ENCODE measurements around the gene NCKAP5. TPM values are rescaled to one million over a fixed set of nuclear protein-coding genes. Genes with fewer than 3 reads are reported as not detected.

The NCKAP5 gene
- total RNA-seq, 3 donors from 2014 or later (not counting 1 experiment from before 2014, with no cell fraction given) = 0.12 to 0.20 TPM; not detected in 1

- DNase-seq = no peak
- Histone ChIP-seq H3K27ac (ENCODE audit: low read length) (no peak overlapping the region), H3K27me3 (ENCODE audit: control insufficient read depth, insufficient read depth, low read length) (no peaks in the 10 kb centered on the region), H3K4me3 (ENCODE audit: low read length) (no peak overlapping the region), H3K9me3 (ENCODE audit: control insufficient read depth, insufficient read depth, low read length) (no peaks in the 10 kb centered on the region), H3K36me3 (ENCODE audit: control insufficient read depth, insufficient read depth, low read length) (no peaks in the 10 kb centered on the region), H3K4me1 (ENCODE audit: control insufficient read depth, insufficient read depth, low read length) (no peaks in the 10 kb centered on the region)
- Mint-ChIP-seq H3K27ac (no peak overlapping the region), H3K9me3 (peaks cover 5 to 11% of the 10 kb centered on the region in 2 donors), H3K4me3 (no peak overlapping the region), H3K27me3 (ENCODE audit: low read depth in 2 of 2) (no peaks in the 10 kb centered on the region), H3K4me1 (no peaks in the 10 kb centered on the region), H3K36me3 (no peaks in the 10 kb centered on the region)
- no peak for TF ChIP-seq CTCF (IDR thresholded peaks at IDR 0.05)
- intact Hi-C loops (cut with micrococcal nuclease) = no loop called here
- WGBS (ENCODE audit: insufficient coverage) = 88% methylated on average over 1 of the region's 1 CpG
- ATAC-seq = no peak
These were observed 141.5 kb downstream of the NCKAP5 start for GRCh38 chr2:133426791-133427190.

- Histone ChIP-seq H3K27ac (ENCODE audit: low read length) (no peak overlapping the region), H3K9me3 (ENCODE audit: control insufficient read depth, insufficient read depth, low read length) (no peaks in the 10 kb centered on the region), H3K4me3 (ENCODE audit: low read length) (no peak overlapping the region), H3K27me3 (ENCODE audit: control insufficient read depth, insufficient read depth, low read length) (no peaks in the 10 kb centered on the region), H3K4me1 (ENCODE audit: control insufficient read depth, insufficient read depth, low read length) (no peaks in the 10 kb centered on the region), H3K36me3 (ENCODE audit: control insufficient read depth, insufficient read depth, low read length) (no peaks in the 10 kb centered on the region)
- Mint-ChIP-seq H3K27me3 (ENCODE audit: low read depth in 2 of 2) (no peaks in the 10 kb centered on the region), H3K27ac (no peak overlapping the region), H3K36me3 (no peaks in the 10 kb centered on the region), H3K4me3 (no peak overlapping the region), H3K4me1 (no peaks in the 10 kb centered on the region), H3K9me3 (peaks cover 5 to 13% of the 10 kb centered on the region in 2 donors)
- TF ChIP-seq CTCF (IDR thresholded peaks at IDR 0.05) = no peak
- ATAC-seq (no peak), DNase-seq (no peak)
- intact Hi-C loops (cut with micrococcal nuclease) = no loop called here
- 72% methylated on average over 2 of the region's 2 CpGs for WGBS (ENCODE audit: insufficient coverage)
These were observed 142.7 kb downstream of the NCKAP5 start for GRCh38 chr2:133425612-133426011.

- no peak overlapping the region for H3K27ac Mint-ChIP-seq
- Histone ChIP-seq H3K4me3 (ENCODE audit: low read length) (no peak overlapping the region), H3K27ac (ENCODE audit: low read length) (no peak overlapping the region), H3K9me3 (ENCODE audit: control insufficient read depth, insufficient read depth, low read length) (no peaks in the 10 kb centered on the region), H3K27me3 (ENCODE audit: control insufficient read depth, insufficient read depth, low read length) (no peaks in the 10 kb centered on the region), H3K36me3 (ENCODE audit: control insufficient read depth, insufficient read depth, low read length) (no peaks in the 10 kb centered on the region), H3K4me1 (ENCODE audit: control insufficient read depth, insufficient read depth, low read length) (no peaks in the 10 kb centered on the region)
- no peak for ATAC-seq
- no peaks in the 10 kb centered on the region for H3K27me3 Mint-ChIP-seq (ENCODE audit: low read depth in 2 of 2)
- no peak for TF ChIP-seq CTCF (IDR thresholded peaks at IDR 0.05)
- H3K4me1 Mint-ChIP-seq = no peaks in the 10 kb centered on the region
- no peak overlapping the region for H3K4me3 Mint-ChIP-seq
- no peaks in the 10 kb centered on the region for H3K36me3 Mint-ChIP-seq
- DNase-seq = no peak
- peaks cover 0 to 6% of the 10 kb centered on the region in 2 donors for H3K9me3 Mint-ChIP-seq
- WGBS (ENCODE audit: insufficient coverage) = 95% methylated on average over 2 of the region's 2 CpGs
- intact Hi-C loops (cut with micrococcal nuclease) = no loop called here
These were observed 143.4 kb downstream of the NCKAP5 start for GRCh38 chr2:133424876-133425275.

- H3K4me1 Mint-ChIP-seq = no peaks in the 10 kb centered on the region
- 18% methylated on average over 5 of the region's 5 CpGs for WGBS (ENCODE audit: insufficient coverage)
- no peak overlapping the region for H3K27ac Mint-ChIP-seq
- H3K27me3 Mint-ChIP-seq (ENCODE audit: low read depth in 2 of 2) = no peaks in the 10 kb centered on the region
- Histone ChIP-seq H3K9me3 (ENCODE audit: control insufficient read depth, insufficient read depth, low read length) (no peaks in the 10 kb centered on the region), H3K4me3 (ENCODE audit: low read length) (no peak overlapping the region), H3K36me3 (ENCODE audit: control insufficient read depth, insufficient read depth, low read length) (no peaks in the 10 kb centered on the region), H3K4me1 (ENCODE audit: control insufficient read depth, insufficient read depth, low read length) (no peaks in the 10 kb centered on the region), H3K27ac (ENCODE audit: low read length) (no peak overlapping the region), H3K27me3 (ENCODE audit: control insufficient read depth, insufficient read depth, low read length) (no peaks in the 10 kb centered on the region)
- ATAC-seq = no peak
- no peak for TF ChIP-seq CTCF (IDR thresholded peaks at IDR 0.05)
- H3K9me3 Mint-ChIP-seq = peaks cover 0 to 8% of the 10 kb centered on the region in 2 donors
- no peak overlapping the region for H3K4me3 Mint-ChIP-seq
- H3K36me3 Mint-ChIP-seq = no peaks in the 10 kb centered on the region
- no peak for DNase-seq
- intact Hi-C loops (cut with micrococcal nuclease) = no loop called here
These were observed 145.3 kb downstream of the NCKAP5 start for GRCh38 chr2:133422931-133423351.
